Right renal pelvis (tissue), 4 donors: ENCODE measurements around the gene CD2AP. TPM values are rescaled to one million over a fixed set of nuclear protein-coding genes. Genes with fewer than 3 reads are reported as not detected.

ENCODE experiments used
- DNase-seq, 4 donors: peaks; one replicate each; pipeline ENCODE4 v3.0.0-alpha.2; 2013; ENCODE audit warnings: low read depth in 4 of 4, low spot score in 3 of 4, missing footprints in 1 of 4
- polyA plus RNA-seq, 4 donors: library from polyadenylated mRNA; unstranded; fragments of 120-200 nt; gene quantifications; one replicate each; pipeline ENCODE4 v1.2.1, GENCODE V29; 2013; ENCODE audit not compliant: insufficient read length in 4 of 4

CD2AP gene
- polyA plus RNA-seq, 4 donors, result 75.4 to 101 (median 90.9) TPM

GRCh38 chr6:47672816-47673215, 195.2 kb downstream of the CD2AP start:
- no peak for DNase-seq

GRCh38 chr6:47674673-47675072, 197.1 kb downstream of the CD2AP start:
- DNase-seq, result no peak

Other genes starting within 250 kb of the CD2AP start
- gene TNFRSF21, start 167.9 kb upstream of the CD2AP start, polyA plus RNA-seq, result 10 to 100 TPM; 32.1 to 42.8 (median 35.5) TPM
- gene ADGRF4, start 220.8 kb downstream of the CD2AP start, polyA plus RNA-seq, result under 1 TPM; 0.08 to 0.20 (median 0.13) TPM